ENCODE results near the gene NR2C1.
"Not testable (repeated sequence)": the region's sequence is repeated elsewhere in the genome, so short reads cannot be mapped to it uniquely, and the experiment has no call there.

Gene NR2C1

DNA sequence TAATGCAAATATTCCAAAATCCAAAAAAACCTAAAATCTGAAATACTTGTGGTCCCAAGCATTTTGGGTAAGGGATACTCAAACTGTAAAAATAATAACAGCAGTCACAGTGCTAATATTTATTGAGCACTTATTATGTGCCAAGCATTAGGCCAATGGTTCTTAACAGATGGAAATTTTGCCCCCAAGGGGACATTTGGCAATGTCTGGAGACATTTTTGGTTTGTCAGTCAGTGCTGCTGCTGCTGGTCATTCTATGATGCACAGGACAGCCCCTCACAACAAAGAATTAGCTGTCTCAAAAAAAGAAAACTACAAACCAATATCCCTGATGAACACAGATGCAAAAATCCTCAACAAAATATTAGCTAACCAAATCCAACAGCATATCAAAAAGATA is 75.7 kb downstream of the NR2C1 start:
- DNase-seq = no peak

DNA sequence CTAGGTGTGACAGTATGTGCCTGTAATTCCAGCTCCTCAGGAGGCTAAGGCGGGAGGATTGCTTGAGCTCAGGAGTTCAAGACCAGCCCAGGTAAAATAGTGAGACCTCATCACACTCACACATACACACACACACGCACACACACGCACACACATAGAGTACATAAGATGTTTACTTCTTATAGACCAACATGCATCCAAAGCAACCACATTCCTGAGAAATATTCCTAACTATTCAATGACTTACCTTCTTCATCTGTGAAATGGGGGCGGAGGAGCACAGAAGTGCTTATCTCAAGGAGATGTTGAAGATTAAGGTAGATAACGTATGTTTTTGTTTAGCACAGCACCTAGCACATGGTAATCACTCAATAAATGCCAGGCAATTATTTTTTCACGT is 76.4 kb downstream of the NR2C1 start:
- no peak for DNase-seq

DNA sequence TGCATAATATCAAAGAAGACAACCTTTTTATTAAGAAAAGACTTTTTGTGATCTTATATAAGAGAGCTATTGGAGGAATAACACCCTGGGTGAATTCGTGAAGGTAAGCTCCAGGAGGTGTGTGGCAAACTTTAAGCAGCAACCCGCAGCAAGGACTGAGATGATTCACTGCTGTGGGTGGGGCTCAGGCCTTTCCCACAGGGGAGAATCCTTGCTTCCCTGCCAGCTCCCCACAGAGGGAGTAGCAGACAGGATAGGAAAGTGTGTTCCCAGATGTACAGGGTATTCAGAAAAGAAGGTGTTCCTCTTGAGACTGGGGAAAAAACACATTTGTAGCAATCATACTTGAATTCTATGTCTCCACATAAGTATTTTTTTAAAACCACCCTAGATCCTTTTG is 79.1 kb downstream of the NR2C1 start:
- no peak for DNase-seq

DNA sequence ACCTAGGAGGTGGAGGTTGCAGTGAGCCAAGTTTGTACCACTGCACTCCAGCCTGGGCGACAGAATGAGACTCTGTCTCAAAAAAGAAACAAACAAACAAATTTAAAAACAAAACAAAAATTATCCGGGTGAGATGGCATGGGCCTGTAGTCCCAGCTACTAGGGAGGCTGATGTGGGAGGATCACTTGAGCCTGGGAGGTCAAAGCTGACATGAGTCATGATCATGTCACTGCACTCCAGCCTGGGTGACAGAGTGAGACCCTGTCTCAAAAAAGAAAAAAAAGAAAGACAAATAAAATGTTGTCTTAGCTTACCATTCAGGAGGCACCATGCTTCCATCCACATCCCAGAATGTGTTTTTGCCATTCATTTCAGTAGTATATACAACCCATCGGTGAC is 79.6 kb downstream of the NR2C1 start:
- DNase-seq = not testable (repeated sequence)

DNA sequence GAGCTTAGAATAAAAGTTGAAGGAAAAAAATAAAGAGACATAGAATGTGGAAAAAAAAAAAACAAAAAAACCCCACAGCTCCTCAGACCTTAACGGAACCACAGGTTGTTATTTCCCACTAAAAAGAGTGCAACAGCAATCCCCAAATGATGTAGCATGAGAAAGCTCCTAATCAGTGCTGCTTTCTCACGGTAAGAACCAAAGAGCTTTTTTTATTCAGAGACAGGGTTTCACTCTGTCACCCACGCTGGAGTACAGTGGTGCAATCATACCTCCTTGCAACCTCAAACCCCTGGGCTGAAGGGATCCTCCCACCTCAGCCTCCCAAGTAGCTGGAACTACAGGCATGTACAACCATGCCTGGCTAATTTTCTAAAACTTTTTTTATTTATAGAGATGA is 83.2 kb downstream of the NR2C1 start:
- DNase-seq = no peak

DNA sequence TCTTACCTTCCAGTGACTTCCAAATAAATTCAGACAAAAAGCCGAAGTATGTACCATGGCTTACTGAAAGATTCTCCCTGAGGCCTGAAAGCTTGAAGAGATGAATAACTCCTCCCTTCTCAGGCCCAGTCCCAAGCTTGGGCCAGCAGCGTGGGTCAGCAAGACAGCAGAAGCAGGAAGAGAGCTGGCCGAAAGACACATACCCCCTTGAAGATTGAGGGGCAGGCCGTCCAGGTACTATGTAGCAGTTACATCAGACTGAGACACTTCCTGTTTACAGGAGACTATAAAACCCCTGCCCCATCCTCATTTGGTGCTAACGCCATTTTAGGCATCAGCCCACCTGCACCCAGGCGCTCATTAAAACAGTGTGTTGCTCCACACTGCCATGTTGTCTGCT is 84.9 kb downstream of the NR2C1 start:
- DNase-seq = no peak

DNA sequence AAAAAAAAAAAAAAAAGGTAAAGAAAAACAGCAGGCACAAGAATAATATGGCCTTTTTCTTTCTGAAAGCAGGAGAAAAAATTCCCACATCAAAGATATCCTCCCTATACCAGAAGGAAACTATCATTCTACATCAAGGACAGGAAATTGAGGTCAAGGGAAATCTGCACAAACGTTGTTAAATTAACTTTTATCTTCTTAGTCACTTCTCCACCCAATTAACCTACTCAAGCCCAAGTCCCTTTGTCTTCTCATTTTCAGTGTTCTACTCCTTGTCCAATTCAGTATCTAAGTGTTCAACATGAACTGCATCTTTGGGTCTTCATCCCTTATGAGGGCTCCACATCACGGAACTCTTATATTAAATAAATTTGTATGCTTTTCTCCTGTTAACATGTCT is 85.6 kb downstream of the NR2C1 start:
- DNase-seq = no peak

DNA sequence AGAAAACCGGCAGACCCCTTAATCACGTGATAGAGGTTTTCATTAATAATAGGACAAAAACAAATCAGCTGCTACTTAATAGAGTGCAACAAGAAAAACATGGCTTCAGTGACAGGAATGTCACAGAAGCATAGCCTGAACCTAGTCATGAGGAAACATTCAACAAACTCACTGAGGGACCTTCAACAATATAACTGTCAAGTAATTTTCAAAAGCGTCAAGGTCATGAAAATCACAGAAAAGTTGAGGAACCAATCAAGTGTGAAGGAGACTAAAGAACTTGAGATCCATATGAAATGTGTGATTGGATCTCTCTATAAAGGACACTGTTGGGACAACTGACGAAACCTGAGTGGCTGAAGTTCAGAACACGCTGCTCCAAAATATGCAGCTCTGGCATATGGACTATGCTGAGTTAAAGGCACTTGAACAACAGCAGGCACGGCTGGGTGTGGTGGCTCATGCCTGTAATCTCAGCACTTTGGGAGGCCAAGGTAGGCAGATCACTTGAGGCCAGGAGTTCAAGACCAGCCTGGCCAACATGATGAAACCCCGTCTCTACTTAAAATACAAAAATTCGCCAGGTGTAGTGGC is 86.2 kb downstream of the NR2C1 start:
- DNase-seq = no peak

DNA sequence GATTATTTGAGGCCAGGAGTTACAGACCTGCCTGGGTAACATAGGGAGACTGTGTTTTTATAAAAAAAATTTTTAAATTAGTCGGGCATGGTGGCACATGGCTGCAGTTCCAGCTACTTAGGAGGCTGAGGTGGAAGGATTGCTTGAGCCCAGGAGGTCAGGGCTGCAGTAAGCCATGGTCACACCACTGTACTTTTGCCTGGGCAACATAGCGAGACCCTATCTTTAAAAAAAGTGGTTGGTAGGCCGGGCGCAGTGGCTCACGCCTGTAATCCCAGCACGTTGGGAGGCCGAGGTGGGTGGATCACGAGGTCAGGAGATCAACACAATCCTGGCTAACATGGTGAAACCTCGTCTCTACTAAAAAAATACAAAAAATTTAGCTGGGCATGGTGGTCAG is 88.3 kb downstream of the NR2C1 start:
- not testable (repeated sequence) for DNase-seq

DNA sequence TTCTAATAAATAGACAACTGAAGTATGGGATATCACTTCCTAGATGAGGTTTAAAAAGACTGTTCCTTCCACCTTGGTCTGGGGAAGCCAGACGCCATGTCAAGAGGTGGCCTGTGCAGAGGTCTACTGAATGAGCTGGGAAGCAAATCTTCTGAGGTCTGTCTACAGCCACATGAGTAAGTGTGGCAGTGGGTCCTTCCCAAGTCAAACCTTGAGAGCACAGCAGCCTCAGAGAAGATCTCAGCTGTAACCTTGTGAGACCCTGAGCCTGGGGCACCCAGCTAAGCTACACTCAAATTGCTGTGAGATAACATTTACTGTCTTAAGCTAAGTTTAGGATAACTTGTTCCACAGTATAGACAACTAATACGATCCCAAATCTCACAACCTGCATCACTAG is 90.1 kb downstream of the NR2C1 start:
- no peak for DNase-seq

DNA sequence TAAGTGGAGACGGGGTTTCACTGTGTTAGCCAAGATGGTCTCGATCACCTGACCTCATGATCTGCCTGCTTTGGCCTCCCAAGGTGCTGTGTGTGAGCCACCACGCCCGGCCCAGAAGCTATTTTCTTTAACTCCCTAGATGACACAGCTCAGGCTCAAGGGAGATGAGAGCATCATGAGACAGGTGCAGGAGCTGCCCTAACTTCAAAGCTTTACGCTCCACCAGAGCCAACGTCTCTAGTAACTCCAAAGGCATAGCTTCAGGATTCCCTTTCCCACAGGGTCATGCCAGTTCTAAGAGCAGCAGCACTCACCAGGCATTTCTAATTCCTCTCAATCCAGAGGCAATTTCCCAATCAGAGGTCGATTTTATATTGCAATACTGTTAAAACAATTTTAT is 91.0 kb downstream of the NR2C1 start:
- DNase-seq = no peak

DNA sequence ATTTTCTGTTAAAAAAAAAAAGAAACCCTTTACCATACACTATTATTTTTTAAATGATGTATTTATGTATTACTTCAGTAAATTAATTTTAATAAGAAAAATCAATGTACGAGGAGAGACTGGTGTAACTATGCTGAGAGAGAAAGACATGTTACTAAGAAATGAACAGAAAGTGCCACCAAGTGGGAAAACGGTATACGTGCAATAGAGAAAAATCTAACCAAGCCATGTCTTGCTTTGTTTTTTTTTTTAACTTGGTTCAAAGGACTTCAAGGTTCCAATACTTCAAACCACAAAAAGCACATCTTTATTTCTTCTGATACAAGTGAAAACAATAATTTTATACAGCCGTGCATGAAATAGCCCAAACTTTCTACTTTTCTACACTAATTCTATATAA is 92.8 kb downstream of the NR2C1 start:
- no peak for DNase-seq

DNA sequence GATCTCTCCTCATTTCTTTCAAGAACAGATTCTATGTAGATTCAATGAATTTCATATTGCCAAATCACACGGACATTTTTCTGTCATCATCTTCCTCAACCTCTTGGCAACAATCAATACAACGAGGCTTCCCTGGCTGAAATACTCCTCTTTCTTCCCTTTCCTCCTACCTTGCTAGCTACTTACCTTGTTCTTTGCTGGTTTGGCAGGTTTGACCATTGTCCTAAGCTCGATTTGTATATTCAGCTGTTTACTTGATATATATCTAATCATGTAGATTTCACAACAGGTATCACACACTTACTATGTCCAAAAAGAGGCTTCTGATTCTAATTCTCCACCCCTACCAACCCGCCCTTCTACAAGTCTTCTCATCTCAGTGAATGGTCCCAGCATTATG is 93.5 kb downstream of the NR2C1 start:
- no peak for DNase-seq

DNA sequence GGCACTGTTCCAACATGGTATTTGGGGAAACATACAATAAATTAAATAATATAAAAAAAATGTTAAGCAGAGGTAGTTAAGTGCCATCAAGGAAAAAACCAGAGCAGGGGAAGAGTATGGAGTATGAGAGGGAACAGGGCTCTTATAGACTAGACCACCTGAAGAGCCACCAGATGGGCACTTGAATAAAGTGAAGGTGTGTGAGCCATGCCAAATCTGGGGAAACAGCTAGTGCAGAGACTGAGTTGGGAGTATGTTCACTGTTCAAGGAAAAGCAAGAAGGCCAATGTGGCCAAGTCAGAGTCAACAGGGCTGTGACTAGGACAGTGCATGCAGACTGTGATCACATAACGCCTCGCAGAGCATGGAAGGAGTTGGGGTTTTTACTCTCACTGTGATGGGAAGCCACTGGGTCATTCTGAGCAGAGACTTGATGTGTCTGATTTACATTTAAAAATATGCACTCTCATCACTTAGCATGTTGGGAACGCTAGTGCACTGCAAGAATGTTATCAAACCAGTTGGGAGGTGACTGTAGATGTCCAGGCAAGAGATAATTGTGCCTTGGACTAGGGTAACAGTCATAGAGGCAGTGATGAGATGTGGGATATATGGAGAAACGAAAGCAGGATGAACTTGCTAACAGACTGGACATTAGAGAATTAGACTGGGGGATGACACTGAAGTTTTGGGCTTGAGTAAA is 95.5 kb downstream of the NR2C1 start:
- DNase-seq = no peak

DNA sequence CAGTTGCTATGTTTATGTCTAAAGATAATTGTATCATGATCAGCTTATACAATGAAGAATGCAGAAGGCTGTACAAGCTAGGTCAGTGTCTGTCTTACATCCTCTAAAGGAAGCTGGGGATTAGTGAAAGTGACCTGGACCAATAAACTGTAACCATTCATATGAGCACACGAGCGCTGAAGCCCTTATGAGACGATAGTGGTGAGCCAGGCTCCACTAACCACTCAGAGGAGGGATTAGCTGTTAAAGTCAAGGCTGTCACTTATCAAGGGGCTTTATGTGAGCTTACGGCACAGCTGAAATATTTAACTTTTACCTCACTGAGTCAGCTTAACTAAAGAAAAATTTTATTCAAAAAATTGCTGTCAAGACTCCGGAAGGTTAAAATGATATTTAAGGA is 100.2 kb downstream of the NR2C1 start:
- no peak for DNase-seq

DNA sequence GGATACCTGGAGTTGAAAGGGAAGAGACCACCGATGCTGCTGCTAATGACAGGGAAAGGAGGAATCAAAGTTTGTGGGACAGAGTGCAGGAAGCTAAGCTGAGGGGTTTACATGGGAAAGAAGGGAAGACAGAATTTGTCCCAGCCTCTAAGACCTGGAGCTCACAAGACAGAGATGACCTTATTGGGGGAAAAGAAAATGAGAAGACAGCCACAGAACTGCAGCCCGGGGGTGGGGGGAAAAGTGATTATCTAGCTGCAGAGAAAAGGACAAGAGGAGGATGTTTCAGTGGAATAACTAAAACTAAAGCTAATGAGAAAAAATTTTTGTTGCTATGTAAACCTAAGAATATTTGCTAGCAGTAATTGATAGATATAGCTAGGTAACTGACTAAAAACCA is 100.6 kb downstream of the NR2C1 start:
- no peak for DNase-seq

DNA sequence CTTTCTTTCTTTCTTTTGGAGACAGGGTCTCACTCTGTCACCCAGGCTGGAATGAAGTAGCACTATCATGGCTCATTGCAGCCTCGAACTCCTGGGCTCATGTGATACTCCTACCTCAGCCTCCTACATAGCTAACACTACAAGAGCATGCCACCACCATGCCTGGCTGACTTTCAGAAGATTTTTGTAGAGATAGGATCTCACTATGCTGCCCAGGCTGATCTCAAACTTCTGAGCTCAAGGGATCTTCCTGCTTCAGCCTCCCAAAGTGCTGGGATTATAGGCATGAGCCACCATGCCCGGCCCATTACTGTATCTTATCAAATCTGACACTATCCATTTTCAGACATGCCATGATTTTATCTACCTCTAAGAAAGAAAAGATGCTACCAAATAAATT is 101.5 kb downstream of the NR2C1 start:
- DNase-seq = no peak

DNA sequence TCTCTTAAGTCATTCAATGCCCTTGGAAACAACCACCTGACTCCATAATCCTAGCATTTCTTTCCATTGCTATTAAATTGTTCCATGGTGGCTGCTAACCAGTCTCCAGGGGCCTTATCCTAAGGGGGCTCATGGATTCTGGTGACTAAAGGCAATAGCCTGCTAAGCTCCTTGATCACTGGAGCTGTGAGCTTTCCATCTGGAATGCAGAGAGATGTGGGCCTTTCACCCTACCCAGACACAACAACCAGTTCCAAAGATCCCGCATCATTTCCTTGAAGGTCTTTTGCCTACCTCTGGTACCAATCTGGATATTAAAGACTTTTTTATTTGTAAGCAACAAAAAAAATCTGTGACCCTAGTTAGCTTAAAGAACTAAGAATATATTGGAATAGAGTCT is 102.9 kb downstream of the NR2C1 start:
- no peak for DNase-seq
